A673 (cell line): ENCODE data around the gene RIPOR3.

Experiments
- EZH2 ChIP-seq: fragments of 200-600 bp; sonication (generic); IDR thresholded peaks from 2 replicates; pipeline ENCODE4 v1.6.1; 2017; ENCODE audit warnings: borderline replicate concordance, low read depth, mild to moderate bottlenecking, mixed read lengths, antibody characterized with exemption, low read length; ENCODE audit not compliant: poor library complexity, severe bottlenecking
- TF ChIP-seq, protein P1 (sequence below): fragments of 300-800, 200-600 bp; sonication (generic); conservative IDR thresholded peaks from 2 replicates; pipeline ENCODE4 v1.5.1; 2017; ENCODE audit warnings: low read depth, mild to moderate bottlenecking, antibody characterized with exemption, low read length, moderate library complexity, mixed read lengths

DNA sequence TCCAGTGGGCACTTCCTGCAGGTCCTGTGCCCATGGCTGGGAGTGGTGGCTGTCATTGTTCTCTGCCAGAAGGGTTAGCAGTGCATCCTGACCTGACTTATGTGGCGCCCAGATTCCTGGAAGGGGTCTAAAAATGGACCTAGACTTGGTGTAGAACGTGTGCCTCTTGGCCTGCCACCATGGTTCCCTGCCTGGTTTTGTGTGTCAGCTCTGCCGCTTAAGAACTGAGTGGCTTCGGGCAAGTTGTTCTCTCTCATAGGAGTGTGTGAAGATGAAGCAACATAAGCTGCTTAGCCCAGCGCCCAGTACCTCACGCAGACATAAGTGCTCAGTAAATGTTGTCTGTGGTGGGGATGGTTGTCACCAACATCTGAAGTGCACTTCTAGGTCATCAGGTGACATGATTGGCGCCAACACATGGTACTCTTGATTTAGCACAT, 129.1 kb downstream of the RIPOR3 start:
- TF ChIP-seq, protein P1, sequence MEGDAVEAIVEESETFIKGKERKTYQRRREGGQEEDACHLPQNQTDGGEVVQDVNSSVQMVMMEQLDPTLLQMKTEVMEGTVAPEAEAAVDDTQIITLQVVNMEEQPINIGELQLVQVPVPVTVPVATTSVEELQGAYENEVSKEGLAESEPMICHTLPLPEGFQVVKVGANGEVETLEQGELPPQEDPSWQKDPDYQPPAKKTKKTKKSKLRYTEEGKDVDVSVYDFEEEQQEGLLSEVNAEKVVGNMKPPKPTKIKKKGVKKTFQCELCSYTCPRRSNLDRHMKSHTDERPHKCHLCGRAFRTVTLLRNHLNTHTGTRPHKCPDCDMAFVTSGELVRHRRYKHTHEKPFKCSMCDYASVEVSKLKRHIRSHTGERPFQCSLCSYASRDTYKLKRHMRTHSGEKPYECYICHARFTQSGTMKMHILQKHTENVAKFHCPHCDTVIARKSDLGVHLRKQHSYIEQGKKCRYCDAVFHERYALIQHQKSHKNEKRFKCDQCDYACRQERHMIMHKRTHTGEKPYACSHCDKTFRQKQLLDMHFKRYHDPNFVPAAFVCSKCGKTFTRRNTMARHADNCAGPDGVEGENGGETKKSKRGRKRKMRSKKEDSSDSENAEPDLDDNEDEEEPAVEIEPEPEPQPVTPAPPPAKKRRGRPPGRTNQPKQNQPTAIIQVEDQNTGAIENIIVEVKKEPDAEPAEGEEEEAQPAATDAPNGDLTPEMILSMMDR: no peak
- TF ChIP-seq EZH2: no peak
